OCI-LY1 (cell line): ENCODE data around the gene MRPL50.

Experiments
- H2AFZ ChIP-seq: fragments of 200-600 bp; sonication (generic), shearing (Covaris generic); 2 replicates; pipeline ENCODE4 v1.6.0; 2014; ENCODE audit warnings: antibody characterized with exemption, mild to moderate bottlenecking, low read length
- H3F3A ChIP-seq: fragments of 200-600 bp; sonication (generic), shearing (Covaris generic); 2 replicates; pipeline ENCODE4 v1.6.0; 2014; ENCODE audit warnings: mild to moderate bottlenecking, antibody characterized with exemption, low read length, moderate library complexity; ENCODE audit not compliant: insufficient read depth
- H3K27ac ChIP-seq: fragments of 200-600 bp; sonication (generic); 2 replicates; pipeline ENCODE4 v1.5.1; 2014; ENCODE audit warnings: low read length, mixed run types, mild to moderate bottlenecking, low read depth; ENCODE audit not compliant: poor library complexity, severe bottlenecking
- H3K27me3 ChIP-seq: fragments of 200-600 bp; sonication (generic); 2 replicates; pipeline ENCODE4 v1.6.0; 2014; ENCODE audit warnings: antibody characterized with exemption, mild to moderate bottlenecking, low read length, moderate library complexity; ENCODE audit not compliant: insufficient read depth
- H3K36me3 ChIP-seq: fragments of 200-600 bp; sonication (generic); 2 replicates; pipeline ENCODE4 v1.6.1; 2014; ENCODE audit warnings: mild to moderate bottlenecking, antibody characterized with exemption, low read length, moderate library complexity, mixed read lengths; ENCODE audit not compliant: insufficient read depth
- H3K4me1 ChIP-seq: fragments of 200-600 bp; sonication (generic); 2 replicates; pipeline ENCODE4 v1.5.1; 2014; ENCODE audit warnings: mild to moderate bottlenecking, low read length, moderate library complexity; ENCODE audit not compliant: insufficient read depth, severe bottlenecking
- H3K4me2 ChIP-seq: fragments of 200-600 bp; sonication (generic), shearing (Covaris generic); 2 replicates; pipeline ENCODE4 v1.6.1; 2014; ENCODE audit warnings: low read length
- H3K4me3 ChIP-seq: fragments of 200-600 bp; sonication (generic); 2 replicates; pipeline ENCODE4 v1.5.1; 2014; ENCODE audit warnings: low read length, low read depth, mild to moderate bottlenecking, mixed read lengths; ENCODE audit not compliant: poor library complexity, severe bottlenecking
- H3K79me2 ChIP-seq: fragments of 200-600 bp; shearing (Covaris generic); 2 replicates; pipeline ENCODE4 v1.6.1; 2016; ENCODE audit warnings: mixed run types, low read length, mixed read lengths; ENCODE audit not compliant: insufficient read depth
- H3K9ac ChIP-seq: fragments of 200-600 bp; sonication (generic), shearing (Covaris generic); 2 replicates; pipeline ENCODE4 v1.6.1; 2014; ENCODE audit warnings: mild to moderate bottlenecking, low read length, mixed read lengths
- H3K9me2 ChIP-seq: fragments of 200-600 bp; sonication (generic), shearing (Covaris generic); 2 replicates; pipeline ENCODE4 v1.6.1; 2014; ENCODE audit warnings: low read depth, mild to moderate bottlenecking, low read length, mixed read lengths
- H3K9me3 ChIP-seq: fragments of 200-600 bp; shearing (Covaris generic); 2 replicates; pipeline ENCODE4 v1.6.1; 2014; ENCODE audit warnings: low read length, mixed read lengths
- H4K20me1 ChIP-seq: fragments of 200-600 bp; sonication (generic), shearing (Covaris generic); 2 replicates; pipeline ENCODE4 v1.6.0; 2016; ENCODE audit warnings: mild to moderate bottlenecking, low read length; ENCODE audit not compliant: insufficient read depth
- EZH2 ChIP-seq: fragments of 200-600 bp; sonication (generic), shearing (Covaris generic); IDR thresholded peaks from 2 replicates; pipeline ENCODE4 v1.8.0; 2017; ENCODE audit warnings: borderline replicate concordance, mixed run types, mild to moderate bottlenecking, antibody characterized with exemption, low read length, moderate library complexity, mixed read lengths
- TF ChIP-seq, protein P1 (sequence below): fragments of 200-600 bp; sonication (generic), shearing (Covaris generic); IDR thresholded peaks from 2 replicates; pipeline ENCODE4 v1.5.1; 2017; ENCODE audit warnings: mild to moderate bottlenecking, antibody characterized with exemption, low read length, moderate library complexity, mixed read lengths

The MRPL50 gene

DNA sequence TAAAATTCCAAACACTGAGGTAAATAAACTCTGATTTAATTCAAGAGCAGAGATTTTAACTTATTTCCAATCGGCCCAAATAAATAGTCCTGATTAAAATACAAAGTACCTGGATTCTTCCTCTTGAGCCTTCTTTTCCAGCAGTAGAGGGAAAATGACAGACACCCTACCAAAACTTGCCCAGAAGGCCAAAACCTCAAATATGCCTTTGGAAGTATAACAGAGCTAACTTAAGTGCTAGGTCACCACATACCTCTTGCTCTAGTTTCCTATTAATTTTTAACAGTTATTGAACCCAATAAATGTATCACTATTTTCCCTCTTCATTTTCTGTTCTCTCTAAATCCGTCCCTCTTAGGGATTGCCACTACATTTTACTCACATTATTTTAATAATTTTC lies 15.1 kb downstream of the MRPL50 start:
- no peak overlapping the region for H3K4me3 ChIP-seq
- H3K4me1 ChIP-seq: no peaks in the 10 kb centered on the region
- no peak overlapping the region for H3K27ac ChIP-seq
- no peaks in the 10 kb centered on the region for H3K27me3 ChIP-seq
- TF ChIP-seq, protein P1, sequence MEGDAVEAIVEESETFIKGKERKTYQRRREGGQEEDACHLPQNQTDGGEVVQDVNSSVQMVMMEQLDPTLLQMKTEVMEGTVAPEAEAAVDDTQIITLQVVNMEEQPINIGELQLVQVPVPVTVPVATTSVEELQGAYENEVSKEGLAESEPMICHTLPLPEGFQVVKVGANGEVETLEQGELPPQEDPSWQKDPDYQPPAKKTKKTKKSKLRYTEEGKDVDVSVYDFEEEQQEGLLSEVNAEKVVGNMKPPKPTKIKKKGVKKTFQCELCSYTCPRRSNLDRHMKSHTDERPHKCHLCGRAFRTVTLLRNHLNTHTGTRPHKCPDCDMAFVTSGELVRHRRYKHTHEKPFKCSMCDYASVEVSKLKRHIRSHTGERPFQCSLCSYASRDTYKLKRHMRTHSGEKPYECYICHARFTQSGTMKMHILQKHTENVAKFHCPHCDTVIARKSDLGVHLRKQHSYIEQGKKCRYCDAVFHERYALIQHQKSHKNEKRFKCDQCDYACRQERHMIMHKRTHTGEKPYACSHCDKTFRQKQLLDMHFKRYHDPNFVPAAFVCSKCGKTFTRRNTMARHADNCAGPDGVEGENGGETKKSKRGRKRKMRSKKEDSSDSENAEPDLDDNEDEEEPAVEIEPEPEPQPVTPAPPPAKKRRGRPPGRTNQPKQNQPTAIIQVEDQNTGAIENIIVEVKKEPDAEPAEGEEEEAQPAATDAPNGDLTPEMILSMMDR: no peak
- no peak for TF ChIP-seq EZH2
- H3K79me2 ChIP-seq: no peaks in the 10 kb centered on the region
- H2AFZ ChIP-seq: no peak overlapping the region
- H3K9me3 ChIP-seq: peaks cover 2% of the 10 kb centered on the region; the same call in 1 of the 2 replicates
- no peak overlapping the region for H3K9ac ChIP-seq
- no peaks in the 10 kb centered on the region for H3F3A ChIP-seq
- H4K20me1 ChIP-seq: no peaks in the 10 kb centered on the region
- H3K9me2 ChIP-seq: no peaks in the 10 kb centered on the region
- no peak overlapping the region for H3K4me2 ChIP-seq
- H3K36me3 ChIP-seq: peaks cover 17% of the 10 kb centered on the region

DNA sequence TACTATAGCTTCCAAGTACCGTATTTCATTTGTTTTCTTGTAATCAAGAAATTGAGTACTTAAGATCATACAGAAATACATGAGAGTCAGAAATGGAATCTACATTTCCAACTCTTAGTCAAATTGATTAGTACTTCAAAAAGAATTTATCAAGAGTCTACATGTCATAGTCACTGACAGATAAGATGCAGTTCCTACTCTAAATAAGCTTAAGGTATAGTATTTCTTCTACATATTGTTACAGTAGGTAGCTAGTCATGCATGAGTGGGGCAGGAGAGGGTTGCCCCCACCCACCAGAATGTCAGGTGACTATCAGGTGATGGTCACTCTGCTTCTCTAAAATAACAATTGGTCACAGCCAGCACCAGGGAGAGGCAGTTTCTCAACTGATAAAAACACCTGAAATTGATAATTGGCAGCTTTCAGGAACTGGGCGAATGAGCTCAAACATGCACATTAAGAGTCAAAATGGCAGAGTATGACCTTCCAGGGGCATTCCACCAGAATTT lies 16.5 kb downstream of the MRPL50 start:
- Histone ChIP-seq H3K9me3 (peaks cover 2% of the 10 kb centered on the region; the same call in 1 of the 2 replicates), H3K27me3 (no peaks in the 10 kb centered on the region), H3K27ac (no peak overlapping the region), H3K4me1 (no peaks in the 10 kb centered on the region), H4K20me1 (no peaks in the 10 kb centered on the region), H3K9me2 (no peaks in the 10 kb centered on the region), H3K79me2 (no peaks in the 10 kb centered on the region), H3K36me3 (peaks cover 4% of the 10 kb centered on the region; the same call in 1 of the 2 replicates), H3F3A (no peaks in the 10 kb centered on the region), H3K4me2 (no peak overlapping the region), H3K4me3 (no peak overlapping the region), H2AFZ (no peak overlapping the region), H3K9ac (no peak overlapping the region)
- TF ChIP-seq EZH2: no peak
- TF ChIP-seq, protein P1: no peak

DNA sequence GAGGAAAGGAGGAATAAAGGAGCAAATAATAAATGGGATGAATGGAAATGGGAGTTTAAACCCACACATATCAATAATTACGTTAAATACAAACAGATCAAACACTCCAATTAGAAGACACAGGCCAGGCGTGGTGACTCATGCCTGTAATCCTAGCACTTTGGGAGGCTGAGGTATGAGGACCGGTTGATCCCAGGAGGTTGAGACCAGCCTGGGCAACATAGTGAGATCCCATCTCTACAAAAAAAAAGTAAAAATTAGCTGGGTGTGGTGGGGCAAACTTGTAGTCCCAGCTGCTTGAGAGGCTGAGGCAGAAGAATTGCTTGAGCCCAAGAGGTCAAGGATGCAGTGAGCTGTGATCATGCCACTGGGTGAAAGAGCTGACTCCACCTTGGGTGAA lies 17.3 kb downstream of the MRPL50 start:
- Histone ChIP-seq H3K4me1 (no peaks in the 10 kb centered on the region), H3K79me2 (no peaks in the 10 kb centered on the region), H3K9me2 (no peaks in the 10 kb centered on the region), H3K27me3 (no peaks in the 10 kb centered on the region), H3K4me3 (no peak overlapping the region), H4K20me1 (no peaks in the 10 kb centered on the region), H3K36me3 (no peaks in the 10 kb centered on the region; the same call in 1 of the 2 replicates), H2AFZ (no peak overlapping the region), H3K4me2 (no peak overlapping the region), H3K27ac (no peak overlapping the region), H3K9ac (no peak overlapping the region), H3K9me3 (peaks cover 2% of the 10 kb centered on the region; the same call in 1 of the 2 replicates), H3F3A (no peaks in the 10 kb centered on the region)
- TF ChIP-seq, protein P1: no peak
- no peak for TF ChIP-seq EZH2
